Neuronal stem cell (in vitro differentiated cells): Measurements from ENCODE around the gene PARD6G.

ENCODE experiments used
- DNase-seq: peaks from one replicate; pipeline ENCODE4 v3.0.0-alpha.2; 2013; ENCODE audit warnings: low spot score
- H2AFZ ChIP-seq: one replicate; pipeline ENCODE4 v1.6.1; 2013; ENCODE audit warnings: mild to moderate bottlenecking, low read length, inconsistent platforms
- H2AK5ac ChIP-seq: 2 replicates; pipeline ENCODE4 v1.6.1; 2013; ENCODE audit warnings: low read depth, mild to moderate bottlenecking, inconsistent platforms, low read length, moderate library complexity, mixed read lengths
- H2BK120ac ChIP-seq: 2 replicates; pipeline ENCODE4 v1.6.1; 2013; ENCODE audit warnings: low read depth, mild to moderate bottlenecking, inconsistent platforms, low read length, moderate library complexity, mixed read lengths
- H2BK12ac ChIP-seq: one replicate; pipeline ENCODE4 v1.6.1; 2013; ENCODE audit warnings: low read length, inconsistent platforms
- H2BK15ac ChIP-seq: 2 replicates; pipeline ENCODE4 v1.6.1; 2013; ENCODE audit warnings: mild to moderate bottlenecking, low read length, inconsistent platforms, mixed read lengths
- H2BK5ac ChIP-seq: one replicate; pipeline ENCODE4 v1.6.1; 2013; ENCODE audit warnings: inconsistent platforms, mild to moderate bottlenecking, low read length, moderate library complexity
- H3K14ac ChIP-seq: one replicate; pipeline ENCODE4 v1.6.1; 2013; ENCODE audit warnings: low read length, inconsistent platforms
- H3K18ac ChIP-seq: 2 replicates; pipeline ENCODE4 v1.6.1; 2013; ENCODE audit warnings: low read length, inconsistent platforms
- H3K23ac ChIP-seq: 2 replicates; pipeline ENCODE4 v1.6.1; 2013; ENCODE audit warnings: low read depth, mild to moderate bottlenecking, mixed read lengths, low read length, inconsistent platforms; ENCODE audit not compliant: poor library complexity
- H3K27ac ChIP-seq: replicated peaks from 3 replicates; pipeline ENCODE4 v1.5.1; 2013; ENCODE audit warnings: low read length, inconsistent platforms
- H3K27me3 ChIP-seq, 3 experiments: 2 replicates each; pipeline ENCODE4 v1.6.1; 2013; ENCODE audit warnings: low read length in 3 of 3, mild to moderate bottlenecking in 2 of 3, inconsistent platforms in 1 of 3, low read depth in 1 of 3, mixed read lengths in 1 of 3, moderate library complexity in 1 of 3; ENCODE audit not compliant: control insufficient read depth in 3 of 3, insufficient read depth in 3 of 3
- H3K36me3 ChIP-seq, 2 donors: replicated peaks in 1 of 2; 2 replicates each; pipeline ENCODE4 v1.6.1; 2013; ENCODE audit warnings: low read length in 2 of 2; ENCODE audit not compliant: control insufficient read depth in 2 of 2, insufficient read depth in 2 of 2
- H3K4ac ChIP-seq: 2 replicates; pipeline ENCODE4 v1.6.1; 2013; ENCODE audit warnings: inconsistent platforms, mild to moderate bottlenecking, low read length, moderate library complexity
- H3K4me1 ChIP-seq, 2 donors: 1 replicate in 1 of 2; 2 replicates in 1 of 2; pipeline ENCODE4 v1.6.1; 2013; ENCODE audit warnings: low read length in 2 of 2, low read depth in 1 of 2; ENCODE audit not compliant: control insufficient read depth in 2 of 2, insufficient read depth in 1 of 2
- H3K4me2 ChIP-seq: one replicate; pipeline ENCODE4 v1.6.1; 2013; ENCODE audit warnings: mild to moderate bottlenecking, low read length, inconsistent platforms; ENCODE audit not compliant: insufficient read depth, poor library complexity, severe bottlenecking
- H3K4me3 ChIP-seq, 2 donors: 2 replicates each; pipeline ENCODE4 v1.5.1; 2013; ENCODE audit warnings: low read length in 2 of 2, mild to moderate bottlenecking in 2 of 2, inconsistent platforms in 1 of 2, moderate library complexity in 1 of 2
- H3K79me1 ChIP-seq: one replicate; pipeline ENCODE4 v1.6.1; 2013; ENCODE audit warnings: low read depth, mild to moderate bottlenecking, inconsistent platforms, low read length, moderate library complexity
- H3K9ac ChIP-seq: one replicate; pipeline ENCODE4 v1.6.1; 2013; ENCODE audit warnings: mild to moderate bottlenecking, low read depth, low read length, inconsistent platforms; ENCODE audit not compliant: poor library complexity
- H3K9me3 ChIP-seq, 2 donors: replicated peaks in 1 of 2; 2 replicates each; pipeline versions ENCODE3 to v1.6.1; 2013; ENCODE audit warnings: low read length in 2 of 2, mild to moderate bottlenecking in 2 of 2, inconsistent platforms in 1 of 2, low read depth in 1 of 2, mixed read lengths in 1 of 2, moderate library complexity in 1 of 2; ENCODE audit not compliant: control insufficient read depth in 2 of 2, insufficient read depth in 1 of 2
- H4K8ac ChIP-seq: one replicate; pipeline ENCODE4 v1.6.1; 2013; ENCODE audit warnings: low read depth, mild to moderate bottlenecking, inconsistent platforms, low read length, moderate library complexity
- H4K91ac ChIP-seq: one replicate; pipeline ENCODE4 v1.6.1; 2013; ENCODE audit warnings: low read length, low read depth, mild to moderate bottlenecking, inconsistent platforms; ENCODE audit not compliant: poor library complexity
- WGBS, 2 donors: extraction: QIAGEN DNeasy Blood & Tissue Kit; methylation state at CpG; one replicate each; pipeline ENCODE4 v1.1.7; 2013; ENCODE audit warnings: missing lambda C conversion rate in 2 of 2, mixed read lengths in 1 of 2; ENCODE audit not compliant: insufficient read length in 2 of 2, insufficient replicate concordance in 1 of 2; ENCODE audit errors: extremely low coverage in 2 of 2; 5-methylcytosine and 5-hydroxymethylcytosine counted together

The PARD6G gene

DNA sequence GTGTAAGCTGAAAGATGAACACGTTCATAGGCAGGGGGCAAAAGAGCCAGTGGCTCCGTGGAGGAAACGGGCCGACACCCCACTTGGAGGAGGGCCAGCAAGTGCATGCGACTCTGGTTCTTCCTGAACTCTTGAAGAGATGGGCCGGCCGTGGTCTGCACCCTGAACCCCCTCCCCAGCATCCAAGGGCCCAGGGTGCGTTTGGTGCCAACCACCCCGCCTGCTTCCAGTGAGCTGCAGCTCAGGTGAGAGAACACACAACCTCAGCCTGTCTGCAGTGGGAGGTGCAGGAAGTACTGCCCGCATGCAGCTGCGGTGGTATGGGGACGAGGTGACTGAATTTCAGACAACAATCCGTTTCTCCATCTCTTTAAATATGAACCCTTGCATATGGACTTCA, 79.4 kb downstream of the PARD6G start:
- Histone ChIP-seq H2BK120ac (no peak overlapping the region), H2BK15ac (no peak overlapping the region), H3K4me1 (no peaks in the 10 kb centered on the region), H3K4me3 (no peak overlapping the region), H3K27ac (no peak overlapping the region), H2BK5ac (no peak overlapping the region), H3K27me3 (no peaks in the 10 kb centered on the region), H3K4me2 (no peak overlapping the region), H3K14ac (no peak overlapping the region), H2BK12ac (no peak overlapping the region), H3K18ac (peak overlapping the region; percentile 2), H3K36me3 (peaks cover 5 to 38% of the 10 kb centered on the region in 2 donors), H4K91ac (no peak overlapping the region), H3K9me3 (peaks cover 16% of the 10 kb centered on the region in 2 donors), H3K4ac (no peak overlapping the region), H3K79me1 (peaks cover 11% of the 10 kb centered on the region), H4K8ac (no peak overlapping the region), H2AK5ac (no peak overlapping the region), H3K23ac (no peak overlapping the region), H2AFZ (no peak overlapping the region), H3K9ac (no peak overlapping the region)
- no peak for DNase-seq
- WGBS, 2 donors: no CpG with 5 or more reads among the region's 13 CpGs

DNA sequence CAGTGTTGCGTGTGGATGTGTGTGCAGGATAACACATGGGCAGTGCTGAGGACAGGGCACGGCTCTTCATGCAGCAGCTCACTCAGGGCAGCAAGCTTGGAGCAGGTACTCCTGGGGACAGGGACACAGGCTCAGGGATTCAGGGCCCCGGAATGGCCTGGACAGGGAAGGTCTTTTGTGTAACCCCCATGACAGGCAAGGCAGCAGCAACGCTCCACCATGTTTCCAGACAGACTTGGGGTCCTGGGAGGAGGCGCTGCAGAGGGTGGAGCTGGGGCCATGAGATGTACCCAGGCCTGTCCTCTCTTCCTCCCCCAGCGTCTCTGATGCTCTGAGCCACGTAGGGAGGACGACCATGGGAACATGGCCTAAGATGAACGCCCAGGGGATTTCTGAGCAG, 80.0 kb downstream of the PARD6G start:
- H4K91ac ChIP-seq: no peak overlapping the region
- H2BK12ac ChIP-seq: no peak overlapping the region
- H2BK120ac ChIP-seq: no peak overlapping the region
- H3K4ac ChIP-seq: no peak overlapping the region
- H3K23ac ChIP-seq: peak overlapping the region; percentile 70
- peaks cover 11% of the 10 kb centered on the region for H3K79me1 ChIP-seq
- no peak overlapping the region for H2BK15ac ChIP-seq
- peaks cover 6 to 44% of the 10 kb centered on the region in 2 donors for H3K36me3 ChIP-seq
- no peak overlapping the region for H2AFZ ChIP-seq
- no peak overlapping the region for H3K27ac ChIP-seq
- H3K18ac ChIP-seq: no peak overlapping the region
- H3K4me3 ChIP-seq: no peak overlapping the region
- no CpG with 5 or more reads among the region's 9 CpGs for WGBS, 2 donors
- no peak overlapping the region for H3K14ac ChIP-seq
- H3K4me2 ChIP-seq: no peak overlapping the region
- peaks cover 16% of the 10 kb centered on the region in 2 donors for H3K9me3 ChIP-seq
- DNase-seq: no peak
- peak overlapping the region; percentile 17 for H4K8ac ChIP-seq
- no peaks in the 10 kb centered on the region for H3K4me1 ChIP-seq
- H2BK5ac ChIP-seq: no peak overlapping the region
- H3K27me3 ChIP-seq: no peaks in the 10 kb centered on the region
- no peak overlapping the region for H2AK5ac ChIP-seq
- H3K9ac ChIP-seq: no peak overlapping the region

DNA sequence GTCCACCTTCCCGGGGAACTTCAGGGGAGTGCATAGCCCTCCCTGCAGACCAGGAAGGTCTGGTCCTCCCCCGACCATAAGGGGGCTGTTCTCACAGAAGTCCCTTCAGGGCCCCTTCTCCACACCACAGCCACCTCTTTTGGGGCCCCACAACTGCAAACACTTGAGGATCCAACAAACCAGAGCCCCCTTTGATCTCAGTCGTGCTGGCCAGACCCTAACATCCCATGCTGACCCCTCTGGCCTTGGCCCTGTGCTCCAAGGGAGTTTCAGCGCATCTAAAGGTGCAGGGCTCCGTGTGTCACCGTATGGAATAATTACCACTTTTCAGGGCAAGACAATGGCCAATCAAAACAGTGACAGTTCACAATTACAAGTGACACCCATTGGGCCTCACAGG, 80.6 kb downstream of the PARD6G start:
- Histone ChIP-seq H2BK5ac (no peak overlapping the region), H2AFZ (no peak overlapping the region), H3K4me2 (no peak overlapping the region), H3K79me1 (peaks cover 11% of the 10 kb centered on the region), H3K14ac (no peak overlapping the region), H3K4ac (no peak overlapping the region), H3K18ac (no peak overlapping the region), H3K36me3 (peaks cover 6 to 50% of the 10 kb centered on the region in 2 donors), H3K4me1 (no peaks in the 10 kb centered on the region), H2BK120ac (no peak overlapping the region), H2AK5ac (no peak overlapping the region), H3K23ac (no peak overlapping the region), H2BK12ac (no peak overlapping the region), H3K9me3 (peaks cover 16% of the 10 kb centered on the region in 2 donors), H4K8ac (peak overlapping the region; percentile 17), H2BK15ac (no peak overlapping the region), H3K4me3 (no peak overlapping the region), H3K27me3 (no peaks in the 10 kb centered on the region), H3K9ac (no peak overlapping the region), H4K91ac (no peak overlapping the region), H3K27ac (no peak overlapping the region)
- no CpG with 5 or more reads among the region's 6 CpGs for WGBS, 2 donors
- no peak for DNase-seq

DNA sequence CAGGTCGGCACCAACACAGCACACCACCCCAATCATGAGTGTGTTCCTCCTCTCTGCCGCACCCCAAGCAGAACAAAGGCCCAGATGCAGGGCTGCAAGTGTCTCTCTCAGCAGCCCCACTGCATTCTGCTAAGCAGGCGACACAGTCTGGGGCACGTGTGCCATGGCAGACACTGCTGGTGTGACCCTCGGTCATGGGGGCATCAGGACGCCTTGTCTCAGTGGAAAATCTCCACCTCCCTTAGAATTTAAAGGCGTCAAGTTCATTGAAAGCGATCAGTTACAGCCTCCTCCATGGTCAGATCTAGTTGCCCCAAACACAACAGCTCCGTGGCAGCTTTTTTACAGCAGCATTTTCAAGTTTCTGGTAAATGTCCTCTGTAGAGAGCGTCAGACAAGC, 81.1 kb downstream of the PARD6G start:
- H3K4me2 ChIP-seq: no peak overlapping the region
- no peak overlapping the region for H2AFZ ChIP-seq
- H3K23ac ChIP-seq: no peak overlapping the region
- no peak overlapping the region for H3K27ac ChIP-seq
- H3K14ac ChIP-seq: no peak overlapping the region
- WGBS, 2 donors: no CpG with 5 or more reads among the region's 10 CpGs
- no peak overlapping the region for H2BK120ac ChIP-seq
- no peak overlapping the region for H3K4ac ChIP-seq
- no peak overlapping the region for H2BK15ac ChIP-seq
- no peak overlapping the region for H4K8ac ChIP-seq
- no peak overlapping the region for H3K4me3 ChIP-seq
- no peak for DNase-seq
- H3K9ac ChIP-seq: no peak overlapping the region
- no peak overlapping the region for H4K91ac ChIP-seq
- H3K36me3 ChIP-seq: peaks cover 6 to 55% of the 10 kb centered on the region in 2 donors
- H3K9me3 ChIP-seq: peaks cover 16% of the 10 kb centered on the region in 2 donors
- no peak overlapping the region for H2BK12ac ChIP-seq
- H3K4me1 ChIP-seq: no peaks in the 10 kb centered on the region
- H3K18ac ChIP-seq: no peak overlapping the region
- H3K27me3 ChIP-seq: no peaks in the 10 kb centered on the region
- H2BK5ac ChIP-seq: no peak overlapping the region
- H2AK5ac ChIP-seq: no peak overlapping the region
- H3K79me1 ChIP-seq: peaks cover 11% of the 10 kb centered on the region
